Ammon's horn (tissue), 1 donor: ENCODE results near the gene ALDH4A1.
A peak's percentile ranks its signal among the peaks of the same experiment; 100 is the strongest.

Experiments used
- DNase-seq: peaks from one replicate; pipeline ENCODE4 v3.0.0-alpha.2; 2016; ENCODE audit warnings: low spot score

Gene ALDH4A1, protein sequence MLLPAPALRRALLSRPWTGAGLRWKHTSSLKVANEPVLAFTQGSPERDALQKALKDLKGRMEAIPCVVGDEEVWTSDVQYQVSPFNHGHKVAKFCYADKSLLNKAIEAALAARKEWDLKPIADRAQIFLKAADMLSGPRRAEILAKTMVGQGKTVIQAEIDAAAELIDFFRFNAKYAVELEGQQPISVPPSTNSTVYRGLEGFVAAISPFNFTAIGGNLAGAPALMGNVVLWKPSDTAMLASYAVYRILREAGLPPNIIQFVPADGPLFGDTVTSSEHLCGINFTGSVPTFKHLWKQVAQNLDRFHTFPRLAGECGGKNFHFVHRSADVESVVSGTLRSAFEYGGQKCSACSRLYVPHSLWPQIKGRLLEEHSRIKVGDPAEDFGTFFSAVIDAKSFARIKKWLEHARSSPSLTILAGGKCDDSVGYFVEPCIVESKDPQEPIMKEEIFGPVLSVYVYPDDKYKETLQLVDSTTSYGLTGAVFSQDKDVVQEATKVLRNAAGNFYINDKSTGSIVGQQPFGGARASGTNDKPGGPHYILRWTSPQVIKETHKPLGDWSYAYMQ

GRCh38 chr1:18902523-18903290 is at the start of gene ALDH4A1:
Gene ALDH4A1, minus strand, starts transcription at chr1:18902555. Its CDS starts 32 bp downstream, at chr1:18902523.
- DNase-seq = peak; percentile 99

DNA sequence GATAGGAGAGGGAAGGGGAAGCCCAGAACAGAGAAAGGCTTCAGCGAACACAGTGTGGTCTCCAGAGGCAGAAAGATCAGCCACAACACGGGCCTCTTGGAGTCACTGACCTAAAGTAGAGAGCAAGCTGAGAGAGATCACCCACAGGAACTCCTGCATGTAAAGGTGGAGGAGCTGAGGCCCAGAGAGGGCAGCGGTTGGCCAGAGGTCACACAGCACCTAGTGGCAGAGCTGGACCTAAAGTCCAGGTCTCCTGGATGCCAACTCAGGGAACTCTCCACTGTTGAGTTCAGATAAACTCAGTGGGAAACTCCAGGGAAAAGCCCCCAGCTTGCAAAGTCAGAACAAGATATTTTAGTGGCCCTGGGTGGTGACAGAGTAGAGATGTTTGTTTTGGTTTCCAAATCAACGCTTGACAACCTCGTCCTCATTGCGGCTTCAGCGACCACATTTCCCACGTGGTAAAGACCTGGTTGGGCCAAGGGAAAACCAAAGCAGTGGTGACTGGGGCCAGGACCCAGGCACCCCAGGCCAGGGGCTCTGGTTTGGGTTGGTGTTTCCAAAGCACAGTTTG is 49.5 kb upstream of the ALDH4A1 start:
- no peak for DNase-seq

GRCh38 chr1:18951416-18951815 is 49.1 kb upstream of the ALDH4A1 start:
- no peak for DNase-seq

GRCh38 chr1:18950401-18951026 is 48.2 kb upstream of the ALDH4A1 start:
- no peak for DNase-seq

GRCh38 chr1:18949686-18950400 is 47.5 kb upstream of the ALDH4A1 start:
- peak; percentile 84 for DNase-seq

GRCh38 chr1:18948913-18949685 is 46.7 kb upstream of the ALDH4A1 start:
- DNase-seq = no peak

- DNase-seq = no peak
Measured at GRCh38 chr1:18948048-18948912, 45.9 kb upstream of the ALDH4A1 start.

- DNase-seq = no peak
Measured at GRCh38 chr1:18947570-18947969, 45.2 kb upstream of the ALDH4A1 start.

DNA sequence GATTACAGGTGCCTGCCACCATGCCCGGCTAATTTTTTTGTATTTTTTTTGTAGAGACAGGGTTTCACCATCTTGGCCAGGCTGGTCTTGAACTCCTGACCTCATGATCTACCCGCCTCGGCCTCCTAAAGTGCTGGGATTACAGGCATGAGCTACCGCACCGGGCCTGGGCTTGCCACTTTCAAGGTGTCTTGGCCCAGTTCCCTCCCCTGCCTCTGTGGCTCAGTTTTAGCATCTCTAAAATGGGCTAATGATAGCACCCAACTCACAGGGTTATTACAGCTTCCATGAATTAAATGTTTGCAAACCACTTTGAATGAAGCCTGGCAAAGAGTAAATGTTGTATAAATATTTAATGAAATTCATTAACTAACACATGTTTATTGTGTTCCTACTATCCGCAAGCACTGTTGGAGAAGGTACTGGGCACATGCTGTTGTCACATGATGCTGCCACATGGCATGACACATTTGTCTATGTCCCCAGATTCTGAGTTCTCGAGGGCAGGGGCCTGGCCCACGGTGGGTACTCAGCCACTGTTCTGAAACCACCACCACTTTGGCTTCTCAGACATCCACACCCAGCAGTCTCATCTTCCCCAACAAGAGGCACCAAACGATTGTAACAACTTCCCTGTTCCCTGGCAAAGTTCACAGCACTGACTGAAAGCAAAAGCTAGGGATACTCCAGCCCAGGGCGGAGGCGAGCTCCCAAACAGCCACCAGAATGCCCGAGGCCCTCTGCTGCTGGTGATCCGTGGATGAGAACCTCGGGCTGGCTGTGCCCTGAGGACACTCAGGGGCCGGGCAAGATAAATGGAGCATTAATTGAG is 44.4 kb upstream of the ALDH4A1 start:
- DNase-seq = no peak

GRCh38 chr1:18945401-18945849 is 43.1 kb upstream of the ALDH4A1 start:
- DNase-seq = no peak

DNA sequence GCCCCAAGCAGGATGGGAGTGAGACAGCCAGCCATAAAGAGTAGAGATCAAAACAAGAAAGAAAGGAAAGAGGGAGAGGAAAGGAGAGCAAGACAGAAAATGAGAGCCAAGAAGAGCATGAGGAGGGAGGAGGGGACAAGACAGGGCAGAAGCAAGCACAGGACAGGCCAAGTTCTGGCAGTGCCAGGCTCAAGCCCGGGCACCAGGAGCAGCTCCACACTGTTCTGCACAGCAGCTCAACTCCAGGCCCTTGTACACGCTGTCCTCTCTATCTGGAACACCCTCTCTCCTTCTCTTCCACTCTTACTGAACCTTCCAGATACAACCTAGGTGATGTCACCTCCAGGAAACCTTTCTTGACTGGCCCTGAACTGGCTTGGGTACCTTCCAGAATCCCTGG is 42.5 kb upstream of the ALDH4A1 start:
- DNase-seq = no peak

- DNase-seq = no peak
Measured at GRCh38 chr1:18943914-18944572, 41.7 kb upstream of the ALDH4A1 start.

DNA sequence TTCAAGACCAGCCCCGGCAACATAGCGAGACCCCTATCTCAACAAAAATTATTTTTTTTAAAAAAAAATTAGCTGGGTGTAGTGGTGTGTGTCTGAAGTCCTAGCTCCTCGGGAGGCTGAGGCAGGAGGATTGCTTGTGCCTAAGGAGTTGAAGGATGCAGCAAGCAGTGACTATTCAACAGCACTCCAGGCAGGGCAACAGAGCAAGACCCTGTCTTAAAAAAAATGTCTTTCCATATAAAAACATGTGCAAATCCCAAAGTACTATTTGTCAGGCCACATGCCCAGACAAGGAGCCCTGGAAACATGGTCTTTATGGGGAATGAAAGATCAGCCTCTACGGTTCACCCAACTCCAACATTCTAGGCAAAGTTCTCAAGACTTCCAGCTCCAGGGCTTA is 40.8 kb upstream of the ALDH4A1 start:
- no peak for DNase-seq

DNA sequence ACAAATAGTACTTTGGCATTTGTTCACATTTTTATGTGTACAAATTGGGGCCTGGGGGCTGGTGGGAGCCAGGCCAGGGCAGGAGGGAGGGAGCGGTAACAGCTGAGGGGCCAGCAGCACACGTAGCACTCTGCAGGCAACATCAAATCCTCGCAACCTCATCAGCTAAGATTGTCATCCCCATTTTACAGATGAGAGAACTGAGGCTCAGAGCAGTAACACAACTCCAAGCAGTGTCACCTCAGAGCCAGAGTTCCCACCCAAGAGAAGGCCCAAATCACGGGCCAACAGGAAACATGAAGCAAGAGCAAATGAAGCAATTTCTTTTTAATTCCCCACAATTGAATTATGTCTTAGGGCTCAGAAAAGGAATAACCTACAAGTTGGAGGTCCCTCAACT is 40.0 kb upstream of the ALDH4A1 start:
- no peak for DNase-seq

GRCh38 chr1:18941221-18942141 is 39.1 kb upstream of the ALDH4A1 start:
- DNase-seq = peak; percentile 96

- no peak for DNase-seq
Measured at GRCh38 chr1:18940303-18941020, 38.1 kb upstream of the ALDH4A1 start.
